Measurements from ENCODE around the gene SNX25.

- TF ChIP-seq ZNF274 (IDR thresholded peaks at IDR 0.05; ENCODE audit: low read depth, low read length) (no peak), YY1 (IDR thresholded peaks at IDR 0.05; ENCODE audit: insufficient read depth, insufficient read length) (no peak)
These were observed 60.6 kb downstream of the SNX25 start for GRCh38 chr4:185270037-185270436.

Measured in NT2/D1 (cell line).